IMR-90 (cell line): Measurements from ENCODE around the gene SGMS1. TPM values are rescaled to one million over a fixed set of nuclear protein-coding genes. Genes with fewer than 3 reads are reported as not detected.

Source experiments
- ATAC-seq: fragments of 200-7000 bp; cut with Tn5 transposase; 2 replicates; pipeline ENCODE4 v1.9.1; 2020; ENCODE audit warnings: low read depth, mild to moderate bottlenecking, moderate library complexity
- BruUV-seq: library from RNA; stranded (reverse); fragments of 400-500 nt; replicated peaks from 2 replicates; lab custom pipeline; 2021; lab: Mats Ljungman, UMichigan
- CTCF ChIA-PET: fragments of 300-600 bp; formaldehyde crosslinking; extraction: SDS; loops from one replicate; lab custom pipeline; 2021; ENCODE audit warnings: antibody characterized with exemption; lab: Yijun Ruan, JAX
- POLR2A ChIA-PET: fragments of 300-600 bp; sonication (Branson Sonifier 250); formaldehyde crosslinking; loops from one replicate; lab custom pipeline; 2022; ENCODE audit warnings: antibody characterized with exemption; ENCODE audit not compliant: unreplicated experiment; lab: Charles Lee
- DNase-seq: peaks from one replicate; pipeline ENCODE4 v3.0.0; 2013
- H2AFZ ChIP-seq: replicated peaks from 2 replicates; pipeline ENCODE3; 2013; ENCODE audit warnings: low read length, mild to moderate bottlenecking; ENCODE audit not compliant: poor library complexity
- H2AK5ac ChIP-seq: 2 replicates; pipeline ENCODE4 v1.6.1; 2013; ENCODE audit warnings: low read depth, low read length, inconsistent platforms
- H2AK9ac ChIP-seq: replicated peaks from 2 replicates; pipeline ENCODE3; 2013; ENCODE audit warnings: mild to moderate bottlenecking, low read depth, low read length, moderate library complexity; ENCODE audit not compliant: poor library complexity
- H2BK120ac ChIP-seq: 2 replicates; pipeline ENCODE4 v1.6.1; 2013; ENCODE audit warnings: low read depth, low read length, inconsistent platforms
- H2BK15ac ChIP-seq: 3 replicates; pipeline ENCODE4 v1.6.1; 2013; ENCODE audit warnings: low read depth, low read length, inconsistent platforms
- H2BK20ac ChIP-seq: 2 replicates; pipeline ENCODE4 v1.6.1; 2013; ENCODE audit warnings: low read depth, mild to moderate bottlenecking, inconsistent platforms, low read length, moderate library complexity
- H2BK5ac ChIP-seq: 2 replicates; pipeline ENCODE4 v1.6.1; 2013; ENCODE audit warnings: mild to moderate bottlenecking, low read depth, low read length, inconsistent platforms; ENCODE audit not compliant: poor library complexity, severe bottlenecking
- H3K14ac ChIP-seq: replicated peaks from 2 replicates; pipeline ENCODE4 v1.6.1; 2013; ENCODE audit warnings: low read depth, low read length, inconsistent platforms
- H3K18ac ChIP-seq: 2 replicates; pipeline ENCODE4 v1.6.1; 2013; ENCODE audit warnings: low read depth, low read length, control low read depth
- H3K23ac ChIP-seq: 2 replicates; pipeline ENCODE4 v1.6.1; 2013; ENCODE audit warnings: low read depth, low read length, inconsistent platforms
- H3K27ac ChIP-seq: 2 replicates; pipeline ENCODE4 v1.5.1; 2013; ENCODE audit warnings: mild to moderate bottlenecking, control low read depth, low read length; ENCODE audit not compliant: insufficient read depth
- H3K27me3 ChIP-seq: 2 replicates; pipeline ENCODE4 v1.6.1; 2013; ENCODE audit warnings: low read length; ENCODE audit not compliant: control insufficient read depth, insufficient read depth
- H3K36me3 ChIP-seq: 2 replicates; pipeline ENCODE4 v1.6.1; 2013; ENCODE audit warnings: low read length, mixed read lengths; ENCODE audit not compliant: control insufficient read depth, insufficient read depth
- H3K4ac ChIP-seq: 2 replicates; pipeline ENCODE4 v1.6.1; 2013; ENCODE audit warnings: low read depth, low read length, inconsistent platforms
- H3K4me1 ChIP-seq: 2 replicates; pipeline ENCODE4 v1.6.1; 2013; ENCODE audit warnings: low read length, mixed read lengths; ENCODE audit not compliant: control insufficient read depth, insufficient read depth
- H3K4me2 ChIP-seq: 2 replicates; pipeline ENCODE4 v1.6.1; 2013; ENCODE audit warnings: low read depth, mild to moderate bottlenecking, control low read depth, low read length, moderate library complexity
- H3K4me3 ChIP-seq: 2 replicates; pipeline ENCODE4 v1.5.1; 2013; ENCODE audit warnings: low read depth, mild to moderate bottlenecking, control low read depth, low read length, moderate library complexity; ENCODE audit not compliant: insufficient read depth
- H3K56ac ChIP-seq: 2 replicates; pipeline ENCODE4 v1.6.1; 2013; ENCODE audit warnings: low read length, inconsistent platforms; ENCODE audit not compliant: insufficient read depth; ENCODE audit errors: extremely low read depth
- H3K79me1 ChIP-seq, 2 experiments: 2 replicates each; pipeline ENCODE4 v1.6.1; 2013; ENCODE audit warnings: low read length in 2 of 2, inconsistent platforms in 1 of 2, low read depth in 1 of 2
- H3K9ac ChIP-seq: 2 replicates; pipeline ENCODE4 v1.6.1; 2013; ENCODE audit warnings: low read depth, low read length, control low read depth
- H3K9me1 ChIP-seq: 2 replicates; pipeline ENCODE4 v1.6.1; 2013; ENCODE audit warnings: low read length, inconsistent platforms; ENCODE audit not compliant: insufficient read depth
- H3K9me3 ChIP-seq: 2 replicates; pipeline ENCODE4 v1.6.1; 2013; ENCODE audit warnings: low read length; ENCODE audit not compliant: control insufficient read depth, insufficient read depth
- H4K20me1 ChIP-seq: 2 replicates; pipeline ENCODE4 v1.6.1; 2013; ENCODE audit warnings: low read length, inconsistent platforms; ENCODE audit not compliant: insufficient read depth
- H4K5ac ChIP-seq: 2 replicates; pipeline ENCODE4 v1.6.1; 2013; ENCODE audit warnings: mild to moderate bottlenecking, low read depth, low read length, control low read depth
- H4K8ac ChIP-seq, 2 experiments: 2 replicates each; pipeline ENCODE4 v1.6.1; 2013; ENCODE audit warnings: low read depth in 2 of 2, low read length in 2 of 2, control low read depth in 1 of 2, inconsistent platforms in 1 of 2
- H4K91ac ChIP-seq: 2 replicates; pipeline ENCODE4 v1.6.1; 2013; ENCODE audit warnings: low read depth, low read length, inconsistent platforms; ENCODE audit not compliant: insufficient read depth
- FOS ChIP-seq: fragments of 150-350 bp; IDR thresholded peaks from 2 replicates; pipeline ENCODE4 v1.6.1; 2016; ENCODE audit warnings: low read depth, low read length
- WGBS, 2 experiments: methylation state at CpG; one replicate each; pipeline versions ENCODE4 v1.1.5 to v1.1.7; 2013; ENCODE audit warnings: missing lambda C conversion rate in 2 of 2; ENCODE audit not compliant: insufficient read length in 1 of 2; ENCODE audit errors: extremely low coverage in 2 of 2; 5-methylcytosine and 5-hydroxymethylcytosine counted together
- dilution Hi-C: fragments of 300-500 bp; cut with HindIII; formaldehyde crosslinking; loops from one replicate; pipeline ENCODE4 v1.14.3; 2018; ENCODE audit warnings: low sequenced_read_pairs; ENCODE audit not compliant: unreplicated experiment
- in situ Hi-C: fragments of 300-500 bp; cut with MboI; formaldehyde crosslinking; loops from 3 replicates; pipeline ENCODE4 v1.14.3; 2019; ENCODE audit warnings: low sequenced_read_pairs, inconsistent platforms, mixed read lengths
- intact Hi-C: fragments of 100-400 bp; cut with micrococcal nuclease; formaldehyde crosslinking; loops from 2 replicates; pipeline ENCODE4 v1.10.0; 2022
- polyA plus RNA-seq, 3 experiments: library from polyadenylated mRNA; depleted of rRNA; stranded (reverse); fragments of >200 nt; gene quantifications; 2 replicates each; pipeline ENCODE4 v1.2.3, GENCODE V29; 2012; ENCODE audit warnings: low replicate concordance in 1 of 3
- total RNA-seq: library from RNA; depleted of rRNA; stranded (reverse); fragments of >200 nt; gene quantifications from 2 replicates; pipeline ENCODE4 v1.2.3, GENCODE V29; 2012

The SGMS1 gene
- total and polyA plus RNA-seq, 2 of the 4 experiments (the other 2 are of a cell fraction) = 9.8 to 30.8 TPM

GRCh38 chr10:50341987-50342386 is 281.8 kb downstream of the SGMS1 start:
- no peaks in the 10 kb centered on the region for H3K9me3 ChIP-seq
- POLR2A ChIA-PET = no interaction called here
- ATAC-seq = no peak
- no peaks in the 10 kb centered on the region for H3K27me3 ChIP-seq
- H3K79me1 ChIP-seq = peaks cover 11 to 26% of the 10 kb centered on the region in 2 experiments
- no peak overlapping the region for H3K56ac ChIP-seq
- BruUV-seq = no TSS peak
- no peak overlapping the region for H4K91ac ChIP-seq
- no peak overlapping the region for H3K4ac ChIP-seq
- H3K14ac ChIP-seq = no peak overlapping the region
- H4K8ac ChIP-seq = no peak overlapping the region
- no peak overlapping the region for H2AK5ac ChIP-seq
- no peak overlapping the region for H3K4me3 ChIP-seq
- no peaks in the 10 kb centered on the region for H4K20me1 ChIP-seq
- no peak overlapping the region for H2BK120ac ChIP-seq
- peaks cover 9% of the 10 kb centered on the region for H3K36me3 ChIP-seq
- H2AFZ ChIP-seq = no peak overlapping the region
- dilution Hi-C loops (no loop called here), intact Hi-C loops (no loop called here), in situ Hi-C loops (no loop called here)
- H3K9me1 ChIP-seq = no peaks in the 10 kb centered on the region
- H2BK15ac ChIP-seq = no peak overlapping the region
- TF ChIP-seq FOS = no peak
- whole genome bisulfite sequencing, 2 experiments = 67% methylated on average over 1 of the region's 2 CpGs; no CpG with 5 or more reads in 1 of the 2 experiments
- no peak overlapping the region for H2AK9ac ChIP-seq
- H3K9ac ChIP-seq = no peak overlapping the region
- no peak overlapping the region for H2BK5ac ChIP-seq
- H4K5ac ChIP-seq = no peak overlapping the region
- H3K27ac ChIP-seq = no peak overlapping the region
- no peak overlapping the region for H3K23ac ChIP-seq
- DNase-seq = no peak
- CTCF ChIA-PET = interaction anchor here (1.0 to 1.4 kb wide), 2 partner anchors 11 to 32 kb away, joined by 3 read pairs; no protein-coding TSS in a partner anchor
- no peaks in the 10 kb centered on the region for H3K4me1 ChIP-seq
- H2BK20ac ChIP-seq = no peak overlapping the region
- H3K4me2 ChIP-seq = no peak overlapping the region
- no peak overlapping the region for H3K18ac ChIP-seq
